GM19468 (cell line): Measurements from ENCODE around the gene TMC4.
"Not testable (repeated sequence)": the region's sequence is repeated elsewhere in the genome, so short reads cannot be mapped to it uniquely, and the experiment has no call there.

Source experiments
- ATAC-seq: cut with Tn5 transposase; IDR thresholded peaks from one replicate; pipeline ENCODE4 v1.9.1; 2021; ENCODE audit warnings: mild to moderate bottlenecking, moderate library complexity, moderate number of reproducible peaks; ENCODE audit not compliant: unreplicated experiment; ENCODE audit errors: extremely low read depth

The TMC4 gene

GRCh38 chr19:54172471-54173358 lies at the start of gene TMC4:
TSS of gene TMC4 (minus strand) at chr19:54173160. CDS start at chr19:54173117, 43 bp downstream.
- no peak for ATAC-seq

- ATAC-seq: not testable (repeated sequence)
Observed at GRCh38 chr19:54221947-54222346, 49.0 kb upstream of the TMC4 start.

- not testable (repeated sequence) for ATAC-seq
Observed at GRCh38 chr19:54219702-54220101, 46.7 kb upstream of the TMC4 start.

- ATAC-seq: no peak
Observed at GRCh38 chr19:54218960-54219661, 46.2 kb upstream of the TMC4 start.

- no peak for ATAC-seq
Observed at GRCh38 chr19:54218259-54218658, 45.3 kb upstream of the TMC4 start.

GRCh38 chr19:54217517-54218247 lies 44.7 kb upstream of the TMC4 start:
- ATAC-seq: not testable (repeated sequence)

- ATAC-seq: no peak
Observed at GRCh38 chr19:54216869-54217268, 43.9 kb upstream of the TMC4 start.

GRCh38 chr19:54214734-54215133 lies 41.8 kb upstream of the TMC4 start:
- not testable (repeated sequence) for ATAC-seq

GRCh38 chr19:54214217-54214616 lies 41.3 kb upstream of the TMC4 start:
- not testable (repeated sequence) for ATAC-seq

- no peak for ATAC-seq
Observed at GRCh38 chr19:54211235-54211634, 38.3 kb upstream of the TMC4 start.

GRCh38 chr19:54209811-54210494 lies 37.0 kb upstream of the TMC4 start:
- ATAC-seq: no peak

- no peak for ATAC-seq
Observed at GRCh38 chr19:54209058-54209810, 36.3 kb upstream of the TMC4 start.

- ATAC-seq: no peak
Observed at GRCh38 chr19:54208784-54209057, 35.8 kb upstream of the TMC4 start.

GRCh38 chr19:54207983-54208783 lies 35.2 kb upstream of the TMC4 start:
- ATAC-seq: no peak

- ATAC-seq: no peak
Observed at GRCh38 chr19:54207676-54207982, 34.7 kb upstream of the TMC4 start.

GRCh38 chr19:54207193-54207592 lies 34.2 kb upstream of the TMC4 start:
- ATAC-seq: not testable (repeated sequence)

GRCh38 chr19:54206831-54207177 lies 33.8 kb upstream of the TMC4 start:
- no peak for ATAC-seq

GRCh38 chr19:54206030-54206830 lies 33.3 kb upstream of the TMC4 start:
- no peak for ATAC-seq
